Measurements from ENCODE around the gene CFAP119.

GRCh38 chr16:30760001-30760559 lies 1.8 kb downstream of the CFAP119 start:
- TF ChIP-seq CTCF (IDR thresholded peaks at IDR 0.05) (no peak), POLR2A (IDR thresholded peaks at IDR 0.05) (no peak), POLR2AphosphoS5 (IDR thresholded peaks at IDR 0.05) (no peak), EP300 (IDR thresholded peaks at IDR 0.05) (no peak)

Data from stomach (tissue), 4 donors.